SW 1271 (cell line): ENCODE results near the gene RPRD1A.
"Not testable (repeated sequence)": the region's sequence is repeated elsewhere in the genome, so short reads cannot be mapped to it uniquely, and the experiment has no call there.

Source experiments
- DNase-seq, 2 experiments: peaks; one replicate each; lab custom pipeline; 2025; lab: John Stamatoyannopoulos, UW

RPRD1A gene

GRCh38 chr18:35967866-35968265 is 99.5 kb downstream of the RPRD1A start:
- DNase-seq = not testable (repeated sequence)

GRCh38 chr18:35964319-35964718 is 103.0 kb downstream of the RPRD1A start:
- no peak for DNase-seq

DNA sequence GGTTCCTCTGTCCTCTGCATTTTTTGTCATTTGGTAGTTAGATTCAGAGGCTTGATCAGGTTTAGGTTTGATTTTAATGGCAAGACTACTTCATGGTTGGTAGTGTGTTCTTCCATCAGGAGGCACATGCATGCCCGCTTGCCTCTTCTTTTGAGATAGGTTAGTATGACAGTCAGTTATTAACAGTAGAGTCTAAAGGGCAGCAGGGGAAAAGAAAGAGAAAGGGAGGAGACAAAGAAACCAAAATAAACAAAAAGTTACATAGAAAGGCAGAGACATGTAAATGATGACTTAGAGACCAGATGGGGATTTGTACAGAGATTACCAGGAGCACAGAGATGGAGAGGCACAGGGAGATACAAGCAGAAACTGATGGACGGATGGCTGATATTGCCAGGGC is 105.0 kb downstream of the RPRD1A start:
- DNase-seq = no peak

- no peak for DNase-seq
Measured at GRCh38 chr18:35956226-35956625, 111.1 kb downstream of the RPRD1A start.

GRCh38 chr18:35953688-35954087 is 113.7 kb downstream of the RPRD1A start:
- DNase-seq = no peak

GRCh38 chr18:35950628-35950982 is 116.8 kb downstream of the RPRD1A start:
- DNase-seq = no peak

DNA sequence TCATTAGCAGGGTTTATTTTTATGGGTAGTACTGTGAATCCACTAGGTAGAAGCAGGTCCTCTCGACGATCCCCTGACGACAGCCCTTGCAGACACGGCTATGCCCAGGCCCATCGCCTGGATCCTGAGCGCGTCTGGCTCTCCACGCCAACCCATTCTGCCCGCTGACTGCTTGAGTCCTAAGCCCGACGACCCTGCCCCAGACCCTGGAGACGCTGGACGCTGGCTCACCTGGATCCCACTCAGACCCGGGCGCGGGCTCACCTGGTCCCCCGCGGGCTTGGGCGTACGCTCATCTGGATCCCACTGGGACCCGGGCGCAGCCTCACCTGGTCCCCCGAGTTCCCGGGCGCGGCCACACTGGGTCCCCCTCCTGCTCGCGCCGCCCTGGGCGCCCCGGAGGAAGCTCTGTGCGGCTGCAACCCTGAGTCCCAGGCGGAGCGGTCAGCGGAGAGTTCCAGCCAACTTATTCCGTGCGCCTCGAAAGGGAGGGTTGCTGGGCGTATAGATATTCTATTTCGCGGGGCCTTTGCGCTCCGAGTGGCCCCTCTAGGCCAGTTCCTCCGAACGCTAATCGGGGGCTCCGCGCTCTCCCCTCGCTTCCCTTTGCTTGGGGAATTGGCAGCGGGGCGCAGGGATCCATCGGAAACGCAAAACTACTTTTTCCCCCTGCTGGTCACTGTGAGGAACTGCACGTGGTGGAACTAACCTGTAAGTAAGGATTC is 117.3 kb downstream of the RPRD1A start:
- DNase-seq = peak in 1 of 2 experiments; percentile 36

GRCh38 chr18:35949090-35949489 is 118.3 kb downstream of the RPRD1A start:
- no peak for DNase-seq

GRCh38 chr18:35948080-35948479 is 119.3 kb downstream of the RPRD1A start:
- no peak for DNase-seq

DNA sequence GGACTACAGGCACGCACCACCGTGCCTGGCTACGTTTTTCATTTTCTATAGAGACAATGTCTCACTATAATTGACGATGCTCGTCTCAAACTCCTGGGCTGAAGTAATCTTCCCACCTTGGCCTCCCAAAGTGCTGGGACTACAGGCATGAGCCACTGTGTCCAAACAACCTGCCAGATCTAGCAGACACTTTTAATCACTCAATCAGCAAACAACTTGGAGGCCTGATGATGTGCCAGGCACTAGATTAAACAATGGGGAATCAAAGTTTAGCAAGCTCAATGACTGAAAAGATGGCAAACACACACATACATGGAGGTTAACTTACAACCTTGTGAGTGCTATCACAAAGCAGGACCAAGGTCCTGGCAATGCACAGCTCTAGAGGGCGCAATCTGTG is 124.7 kb downstream of the RPRD1A start:
- no peak for DNase-seq

DNA sequence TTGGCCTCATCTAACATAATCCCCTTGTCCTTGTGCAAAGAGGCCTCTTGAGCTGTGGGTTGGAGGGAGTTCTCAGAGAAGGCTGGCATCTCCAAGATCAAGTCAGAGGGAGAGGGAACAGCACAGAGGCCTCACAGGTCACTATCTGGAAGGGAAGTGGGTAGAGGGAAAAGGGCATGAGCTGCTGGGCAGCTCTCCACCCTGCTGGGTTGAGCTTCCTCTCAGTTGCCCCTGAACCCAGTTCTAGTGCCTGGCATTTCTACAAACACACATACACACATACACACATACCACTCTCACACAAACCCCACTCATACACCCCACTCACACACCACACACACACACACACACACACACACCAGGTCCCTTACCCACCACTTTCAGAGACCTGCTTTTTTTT is 125.2 kb downstream of the RPRD1A start:
- DNase-seq = no peak

- no peak for DNase-seq
Measured at GRCh38 chr18:35941299-35941698, 126.1 kb downstream of the RPRD1A start.
